Suppressor macrophage (primary cell): ENCODE results near the gene SMIM30.

Source experiments
- DNase-seq, 4 experiments: peaks; one replicate each; pipeline ENCODE4 v3.0.0-alpha.2; 2020 to 2022

The SMIM30 gene

DNA sequence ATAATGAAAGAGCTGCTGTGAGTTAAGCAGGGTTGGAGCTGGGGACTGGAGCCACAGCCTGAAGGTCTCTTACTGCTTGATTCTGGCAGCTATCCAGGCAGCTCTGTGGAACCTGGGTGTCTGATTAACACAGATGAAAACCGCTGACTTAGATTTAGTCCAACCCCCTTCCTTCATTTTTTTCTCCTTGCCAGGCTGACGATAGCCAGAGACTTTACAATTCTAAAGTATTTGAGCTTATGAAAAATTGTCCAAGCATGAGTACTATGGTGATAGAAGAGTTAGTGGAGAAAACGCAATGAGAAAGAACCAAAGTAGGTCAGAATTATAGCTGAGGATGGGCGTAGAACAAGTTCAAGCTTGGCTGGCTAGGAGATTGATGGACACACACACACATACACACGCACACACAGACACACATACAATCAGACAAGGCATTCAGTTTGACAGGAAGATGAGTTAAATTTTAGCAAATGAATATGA, 18.2 kb downstream of the SMIM30 start:
- no peak for DNase-seq

DNA sequence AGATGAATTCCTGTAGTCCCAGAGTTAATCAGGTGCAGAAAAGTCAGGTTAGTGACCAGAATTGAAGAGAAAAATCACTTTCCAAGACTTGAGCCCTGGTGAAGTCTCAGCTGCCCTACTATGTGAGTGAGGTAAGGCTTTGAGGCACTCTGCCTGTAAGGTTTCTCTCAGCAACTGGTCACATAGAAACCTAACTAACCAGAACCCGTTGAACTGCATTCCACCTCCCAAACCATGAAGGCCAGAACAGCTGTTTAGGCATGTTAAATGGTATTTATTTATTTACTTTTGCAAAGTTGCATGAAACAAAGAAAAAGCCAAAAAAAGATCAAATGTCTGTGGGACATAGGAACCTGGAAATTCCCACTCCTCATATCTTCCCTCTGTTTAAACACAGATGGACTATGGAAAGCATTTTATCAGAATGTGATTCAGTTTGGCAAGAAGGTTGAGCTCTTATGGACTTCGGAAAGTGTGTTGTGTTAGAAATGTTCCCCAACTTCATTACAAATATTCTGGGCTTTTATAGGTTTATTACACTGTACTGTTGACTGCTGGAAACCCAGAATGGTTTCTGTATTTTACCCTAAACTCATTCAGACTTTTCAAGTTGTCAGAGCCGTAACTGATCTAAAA, 19.0 kb downstream of the SMIM30 start:
- no peak for DNase-seq

DNA sequence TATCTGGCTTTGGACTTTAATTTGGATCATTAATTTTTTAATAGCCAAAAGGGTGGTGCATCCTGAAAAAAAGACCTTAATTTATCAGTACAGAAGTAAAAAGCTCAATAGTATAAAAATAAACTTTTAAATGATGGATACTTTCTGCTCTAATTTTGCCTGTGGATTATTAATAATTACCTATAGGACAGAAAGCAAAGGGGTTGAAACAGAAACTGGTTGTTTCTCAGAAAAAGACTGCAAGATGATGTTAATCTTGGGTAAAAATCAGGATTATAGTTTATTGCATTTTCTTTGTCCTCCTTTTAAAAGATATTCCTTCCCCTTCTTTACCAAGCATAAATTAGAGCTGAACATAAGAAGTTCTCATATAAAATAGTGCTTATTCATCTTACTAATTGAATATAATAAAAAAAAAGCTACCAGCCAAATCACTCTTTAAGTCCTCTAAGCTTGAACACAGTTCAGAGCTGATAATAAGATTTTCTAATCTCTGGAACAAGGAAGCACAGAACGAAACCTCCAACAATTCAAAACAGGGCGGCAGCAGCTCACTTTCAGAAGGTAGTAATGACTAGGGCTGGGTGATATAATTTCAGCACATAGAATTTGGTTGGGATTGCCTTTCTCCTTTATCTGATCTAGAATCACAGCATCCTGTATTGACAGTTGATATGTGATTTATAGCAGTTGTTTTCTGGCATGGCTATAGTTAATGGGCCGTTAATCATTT, 23.7 kb downstream of the SMIM30 start:
- DNase-seq = no peak

- no peak for DNase-seq
Measured at GRCh38 chr7:113093561-113093960, 24.8 kb downstream of the SMIM30 start.

GRCh38 chr7:113092762-113093161, 25.6 kb downstream of the SMIM30 start:
- DNase-seq = no peak

DNA sequence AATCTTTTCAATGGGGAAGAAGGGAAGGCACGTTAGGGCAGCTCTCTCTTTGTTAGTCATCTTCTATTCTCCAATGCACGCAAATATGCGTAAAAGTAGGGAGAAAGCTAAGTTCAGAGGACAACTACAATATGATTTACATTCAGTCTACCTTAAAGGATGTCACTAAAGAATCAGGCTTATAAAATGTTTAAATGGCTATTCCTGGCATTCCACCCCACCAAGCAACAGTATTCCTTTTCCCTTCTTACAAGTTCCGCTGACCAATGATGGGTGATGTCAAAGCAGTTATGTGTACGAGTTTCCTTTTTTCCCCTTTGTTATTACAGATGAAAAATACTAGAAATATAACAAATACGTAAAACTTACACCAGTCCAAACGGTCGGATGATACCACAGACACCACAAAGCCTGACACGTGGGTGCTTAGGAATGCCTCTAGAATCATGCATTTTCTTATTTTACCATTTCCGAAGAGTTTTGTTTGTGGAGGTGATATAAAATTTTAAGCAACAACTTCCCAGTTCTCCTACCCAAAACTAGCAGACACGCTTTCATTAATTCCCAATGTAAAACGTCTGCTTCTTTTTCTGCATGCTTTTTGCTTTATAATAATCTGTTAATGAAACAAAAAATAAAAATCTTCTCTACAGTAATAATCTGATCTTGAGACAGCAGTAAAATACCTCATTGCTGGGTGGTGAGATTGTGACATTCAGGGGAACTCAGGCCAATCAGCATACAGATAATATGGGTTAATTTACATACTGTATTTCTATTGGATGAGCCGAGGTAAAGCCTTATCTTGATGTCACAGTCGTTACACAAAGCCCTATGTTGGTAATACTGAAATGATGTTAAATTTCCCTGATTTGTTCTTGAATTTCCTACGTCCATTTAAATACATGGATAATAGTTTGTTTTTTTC, 31.0 kb downstream of the SMIM30 start:
- DNase-seq = peak in 3 of 4 experiments; percentile 3 to 24 (median 11)

DNA sequence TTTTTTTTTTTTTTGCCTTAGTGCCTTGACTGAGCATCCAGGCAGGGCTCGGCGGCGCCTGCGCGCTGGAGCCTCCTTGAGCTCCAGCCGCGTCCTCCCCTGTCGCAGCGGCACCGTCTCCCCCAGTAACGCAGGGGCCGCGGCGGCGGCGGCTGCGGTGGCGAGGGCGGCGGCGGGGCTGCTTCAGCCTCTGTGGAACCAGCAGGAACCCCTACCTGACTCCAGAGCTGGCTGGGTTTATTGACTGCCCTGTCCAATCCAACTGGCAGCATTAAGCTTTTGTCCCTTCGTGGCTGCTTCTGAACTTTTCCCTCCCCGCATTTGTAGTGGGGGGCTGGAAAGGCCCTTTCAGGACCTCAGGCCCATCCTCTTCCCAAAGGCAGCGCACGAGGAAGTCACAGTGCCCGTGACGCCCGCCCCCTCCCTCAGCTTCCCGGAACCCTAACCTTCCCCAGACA, 31.9 kb downstream of the SMIM30 start, which contains the start of gene GPR85:
Gene GPR85 (minus strand): TSS at position 397 of the 458 bp plus-strand sequence. CDS start 2,106 bp downstream, outside the sequence.
- peak; percentile 14 to 47 (median 32) for DNase-seq

DNA sequence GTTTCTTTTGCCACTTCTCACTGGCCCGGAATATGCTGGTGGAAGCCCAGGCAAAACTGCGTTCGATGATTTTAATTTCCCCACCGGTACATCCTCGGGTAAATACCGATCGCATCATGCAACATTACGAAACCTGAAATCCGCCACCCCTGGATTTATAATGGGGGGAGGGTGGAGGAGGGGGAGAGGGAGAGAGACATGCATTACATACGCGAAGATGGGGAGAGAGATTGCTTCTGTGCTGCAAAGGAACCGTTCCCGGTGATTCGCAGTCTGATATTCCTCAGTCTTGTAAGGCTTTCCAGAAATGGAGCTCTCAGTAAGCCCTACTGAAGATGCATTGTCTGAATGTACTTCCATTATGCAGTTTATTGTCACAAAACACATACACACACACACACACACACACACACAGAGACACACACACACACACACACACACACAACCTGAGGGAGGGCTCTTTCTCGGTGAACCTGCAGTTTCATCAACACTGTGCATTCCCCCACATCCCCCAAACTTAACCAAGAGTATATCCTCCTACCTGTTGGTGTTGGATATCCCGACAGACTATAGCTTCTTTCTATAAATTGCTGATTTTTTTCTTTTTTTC, 32.5 kb downstream of the SMIM30 start:
- no peak for DNase-seq

DNA sequence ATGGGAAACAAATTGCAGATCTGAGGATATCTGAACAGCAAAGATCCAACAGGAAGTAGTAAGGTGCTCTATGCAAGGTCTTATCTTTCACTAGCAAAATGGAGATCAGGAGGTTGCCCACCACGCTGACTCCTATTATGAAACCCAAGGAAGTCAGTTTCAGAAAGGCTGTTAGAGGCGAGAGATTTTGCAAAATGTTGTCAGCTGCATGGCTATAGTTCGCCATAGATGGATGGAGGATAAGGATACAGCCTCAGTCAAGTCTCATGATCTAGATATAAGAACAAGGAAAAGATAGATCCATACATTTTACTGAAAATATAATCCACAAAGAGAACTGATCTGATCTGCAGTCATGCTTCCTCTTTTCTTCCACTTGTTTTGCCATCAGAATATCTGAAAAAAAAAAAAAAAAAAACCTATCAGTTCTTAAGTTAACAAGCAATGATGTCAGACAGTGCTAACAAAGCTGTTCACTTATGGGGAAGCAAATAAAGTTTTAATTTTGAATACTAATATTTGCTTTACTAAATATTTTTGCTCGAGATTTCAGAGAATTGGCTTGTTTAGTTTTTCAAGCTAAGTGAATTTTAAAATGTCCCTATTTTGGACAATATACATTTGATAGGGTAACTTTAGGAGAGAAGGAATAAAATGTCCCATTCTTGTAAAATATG, 33.7 kb downstream of the SMIM30 start:
- DNase-seq = peak in 1 of 4 experiments; percentile 4

- DNase-seq = no peak
Measured at GRCh38 chr7:113083816-113084495, 34.4 kb downstream of the SMIM30 start.

DNA sequence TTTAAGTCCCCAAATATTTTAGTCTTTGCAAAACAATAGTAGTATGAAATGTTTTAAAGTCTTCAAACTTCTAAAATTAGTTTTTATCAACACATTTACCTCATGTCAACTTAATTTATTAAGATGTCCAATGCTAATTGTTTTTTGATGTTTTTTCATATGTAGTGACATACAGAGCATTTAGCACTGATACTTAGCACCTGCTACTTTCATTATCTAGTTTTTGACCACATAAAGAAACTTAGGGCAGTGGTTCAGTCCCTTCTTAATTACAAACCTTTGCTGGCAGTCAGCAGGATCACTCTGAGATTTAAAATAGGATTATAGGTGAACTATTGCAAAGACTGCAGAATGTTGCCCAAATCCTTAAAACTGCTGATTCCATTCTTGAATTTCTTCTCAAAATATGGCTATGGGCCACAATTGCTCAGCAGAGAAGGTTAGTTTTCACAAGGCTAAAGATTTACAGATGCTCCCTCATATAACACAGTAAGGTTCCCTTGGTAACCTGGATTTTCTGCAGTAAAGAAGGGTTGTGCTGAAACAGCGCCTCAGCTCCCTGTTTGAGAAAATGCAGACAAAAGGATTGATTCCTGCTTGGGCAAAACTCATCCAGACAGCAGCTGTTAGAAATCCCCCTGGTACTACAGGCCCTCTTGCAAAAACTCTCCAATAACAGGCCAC, 35.1 kb downstream of the SMIM30 start:
- DNase-seq = no peak

DNA sequence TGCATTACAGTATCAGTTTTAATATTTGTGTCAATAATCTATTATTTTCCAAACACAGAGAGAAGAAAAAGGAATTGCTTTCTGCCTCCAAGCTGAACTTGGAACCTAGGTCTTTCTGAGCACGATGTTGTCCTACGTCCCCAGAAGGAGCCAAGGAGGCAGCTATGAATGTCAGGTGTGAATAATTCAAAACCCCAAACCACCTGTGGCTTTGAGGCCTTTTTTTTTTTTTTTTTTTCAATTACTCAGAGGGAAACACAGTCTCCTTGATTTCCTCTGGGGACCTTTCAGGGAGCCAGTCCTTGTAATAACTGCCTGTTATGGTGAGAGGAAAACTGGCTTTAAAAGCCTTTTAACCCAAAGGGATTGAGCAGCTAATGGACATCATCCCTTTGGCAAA, 40.0 kb downstream of the SMIM30 start:
- no peak for DNase-seq

DNA sequence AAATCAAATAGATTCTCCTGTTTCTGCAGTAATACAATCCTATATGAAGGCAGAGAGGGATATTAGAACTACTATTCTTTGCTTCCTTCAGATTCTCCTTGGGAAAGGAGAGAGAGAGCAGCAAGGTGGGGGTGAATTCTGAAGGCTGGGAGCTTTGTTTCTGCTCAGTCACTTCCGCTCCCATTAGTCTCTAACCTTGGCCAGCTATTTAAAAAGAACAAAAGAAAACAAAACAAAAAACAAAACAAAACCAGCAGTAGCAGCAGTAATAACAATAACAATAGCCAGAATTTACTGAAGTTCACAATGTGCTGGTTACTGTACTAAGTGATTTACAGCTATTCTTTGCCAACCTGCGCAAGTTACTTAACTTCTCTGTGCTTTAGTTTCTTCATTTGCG, 41.7 kb downstream of the SMIM30 start:
- no peak for DNase-seq

GRCh38 chr7:113071465-113071864, 46.9 kb downstream of the SMIM30 start:
- peak; percentile 76 to 90 (median 87) for DNase-seq
